NCI-H526 (cell line): Measurements from ENCODE around the gene LMAN1L.

Source experiments
- DNase-seq, 2 experiments: peaks; one replicate each; lab custom pipeline; 2025; lab: John Stamatoyannopoulos, UW

Gene LMAN1L

GRCh38 chr15:74812533-74812932 lies at the start of gene LMAN1L:
Gene LMAN1L, plus strand, starts transcription at chr15:74812835. Its CDS starts 20 bp downstream, at chr15:74812855.
- no peak for DNase-seq

DNA sequence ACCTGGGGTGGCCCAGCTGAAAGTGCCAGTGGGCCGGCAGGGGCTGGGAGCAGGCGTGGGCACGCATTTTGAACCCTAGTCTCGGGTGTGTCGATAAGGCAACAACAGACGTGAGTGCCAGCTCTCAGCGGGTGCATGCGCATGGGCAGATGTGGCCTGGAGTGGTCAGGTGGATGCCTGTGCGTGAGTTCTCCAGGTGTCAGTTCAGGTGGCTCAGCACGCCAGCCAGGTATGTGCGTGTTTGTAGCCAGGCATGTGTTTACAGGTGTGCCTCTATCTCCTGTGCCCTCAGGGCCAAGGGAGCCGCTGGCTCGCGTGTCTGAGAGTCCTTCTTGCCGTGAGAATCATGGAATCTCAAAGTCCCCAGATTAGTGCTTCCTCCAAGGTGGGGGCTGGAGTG lies 49.2 kb upstream of the LMAN1L start:
- DNase-seq, result no peak

DNA sequence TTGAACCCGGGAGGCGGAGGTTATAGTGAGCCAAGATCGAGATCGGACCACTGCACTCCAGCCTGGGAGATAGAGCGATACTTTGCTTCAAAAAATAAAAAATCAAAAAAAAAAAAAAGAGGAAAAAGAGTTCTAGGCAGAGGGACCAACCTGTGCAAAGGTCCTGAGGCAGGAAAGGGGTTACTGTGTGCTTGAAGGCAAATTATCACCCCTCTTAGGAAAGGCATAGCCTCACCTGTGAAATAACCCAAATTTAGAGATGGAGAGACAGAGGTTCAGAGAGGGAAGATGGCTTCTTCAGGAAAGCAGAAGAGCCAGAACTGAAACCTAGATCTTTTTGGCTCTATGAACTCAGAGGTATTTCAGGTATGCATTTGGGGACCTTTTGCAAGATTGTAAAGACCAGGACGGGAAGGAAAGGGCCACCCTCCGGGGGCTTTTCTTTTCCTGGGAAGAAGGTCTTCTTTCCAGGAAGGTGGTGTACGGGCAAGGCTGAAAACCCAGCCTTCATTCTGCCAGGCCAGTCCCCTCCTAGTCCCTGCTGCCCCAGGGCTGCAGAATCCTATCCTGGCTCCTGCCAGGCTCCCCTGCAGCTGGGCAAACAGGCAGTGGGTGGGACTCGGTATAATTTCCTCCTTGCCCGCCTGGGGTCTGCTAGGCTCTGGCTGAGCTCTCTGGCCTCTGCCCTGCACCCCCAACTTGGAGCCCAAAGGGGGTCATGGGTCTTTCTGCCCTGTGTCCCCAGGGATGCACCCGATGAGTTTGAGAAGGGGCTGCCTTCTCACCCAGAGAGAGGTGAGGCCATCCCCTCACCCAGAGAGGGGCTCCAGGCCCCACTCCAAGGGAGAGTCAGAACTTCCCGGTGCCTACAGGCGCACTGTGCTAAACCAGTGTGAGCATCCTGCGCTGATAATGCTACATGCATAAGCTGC lies 45.2 kb upstream of the LMAN1L start:
- DNase-seq, result no peak

DNA sequence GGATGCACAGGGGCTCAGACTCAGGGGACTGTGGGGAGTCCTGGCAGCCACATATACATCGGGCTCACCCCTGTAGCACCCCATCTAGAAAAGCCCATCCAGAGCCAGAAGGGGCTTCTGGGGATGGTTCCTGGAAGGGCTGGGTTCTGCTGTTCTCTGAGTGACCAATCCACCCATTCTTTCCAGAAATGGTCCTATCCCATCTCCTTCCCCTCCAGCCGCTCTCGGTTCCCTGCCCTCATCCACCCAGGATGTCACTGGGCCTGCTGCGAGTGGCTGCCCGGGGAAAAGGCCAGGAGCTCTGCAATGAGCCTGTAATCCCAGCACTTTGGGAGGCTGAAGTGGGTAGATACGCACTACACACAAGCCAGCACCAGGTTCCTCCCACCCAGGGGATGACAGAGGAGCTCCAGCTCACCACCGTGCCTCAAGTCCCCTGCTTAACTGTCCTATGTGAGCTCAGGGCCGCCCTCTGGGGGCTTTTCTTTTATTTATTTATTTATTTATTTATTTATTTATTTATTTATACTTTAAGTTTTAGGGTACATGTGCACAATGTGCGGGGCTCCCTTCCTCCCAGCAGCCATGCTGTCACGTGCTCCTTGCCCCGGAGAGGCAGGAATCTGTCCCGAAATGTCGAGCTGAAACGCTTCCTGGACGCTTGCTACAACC lies 44.4 kb upstream of the LMAN1L start:
- DNase-seq, result peak in 1 of 2 experiments; percentile 34

DNA sequence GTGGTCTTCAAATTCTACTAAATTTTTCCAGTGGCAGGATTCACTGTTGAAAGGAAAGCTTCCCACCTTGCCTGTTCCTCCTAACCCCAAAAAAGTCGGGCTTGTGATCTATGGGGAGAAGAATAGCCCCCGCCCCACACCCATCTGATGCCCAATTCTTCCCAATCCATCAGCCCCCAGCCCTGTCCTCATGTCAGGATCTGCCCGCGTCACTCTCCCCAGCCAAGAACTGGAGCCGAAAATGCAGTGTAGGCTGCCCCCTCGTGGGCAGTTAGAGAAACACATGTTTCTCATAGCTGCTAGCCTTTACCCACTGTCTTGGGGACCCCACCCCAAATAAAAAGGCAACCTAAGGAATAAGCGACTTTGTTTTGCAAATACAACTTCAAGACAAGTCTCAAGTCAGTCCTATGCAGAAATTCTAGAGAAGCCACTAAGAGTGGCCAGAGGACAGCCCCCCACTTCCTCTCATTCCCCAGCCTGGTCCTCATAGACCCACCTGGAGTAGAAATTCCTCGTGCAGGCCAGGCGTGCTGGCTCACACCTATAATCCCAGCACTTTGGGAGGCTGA lies 43.8 kb upstream of the LMAN1L start:
- DNase-seq, result peak; percentile 48 to 74

GRCh38 chr15:74769463-74770025 lies 43.1 kb upstream of the LMAN1L start:
- DNase-seq, result no peak

DNA sequence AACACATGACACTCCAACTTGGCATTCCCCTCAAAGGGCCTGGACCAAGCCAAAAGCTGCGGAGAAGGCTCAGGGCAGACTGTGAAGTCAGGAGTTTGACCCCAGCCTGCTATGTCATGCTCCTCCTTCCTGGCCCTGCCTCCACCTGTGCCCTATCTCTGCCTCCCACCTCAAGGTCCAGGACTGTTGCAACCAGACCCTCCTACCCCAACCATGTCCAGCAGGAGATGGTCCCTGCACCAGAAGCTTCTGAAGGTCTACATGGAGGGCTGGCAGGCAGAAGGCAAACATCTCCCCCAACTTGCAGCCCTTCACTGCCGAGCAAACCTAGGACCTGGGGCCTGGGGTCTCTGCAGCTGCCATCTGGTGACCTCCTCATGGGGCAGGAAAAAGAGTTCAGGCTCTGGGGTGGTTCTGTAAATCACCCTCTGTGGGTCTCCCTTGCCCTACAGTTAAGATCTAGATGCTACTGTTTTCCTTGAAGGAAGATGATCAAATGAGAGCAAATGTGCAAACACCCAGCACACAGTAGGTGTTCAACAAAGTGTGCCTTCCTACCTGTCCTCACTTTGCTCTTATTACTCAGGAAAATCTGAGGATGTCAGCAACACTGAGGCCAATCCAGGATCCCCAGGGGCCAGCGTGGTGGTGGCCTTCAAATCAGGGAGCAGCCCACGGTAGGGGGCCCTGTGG lies 42.3 kb upstream of the LMAN1L start:
- DNase-seq, result no peak

DNA sequence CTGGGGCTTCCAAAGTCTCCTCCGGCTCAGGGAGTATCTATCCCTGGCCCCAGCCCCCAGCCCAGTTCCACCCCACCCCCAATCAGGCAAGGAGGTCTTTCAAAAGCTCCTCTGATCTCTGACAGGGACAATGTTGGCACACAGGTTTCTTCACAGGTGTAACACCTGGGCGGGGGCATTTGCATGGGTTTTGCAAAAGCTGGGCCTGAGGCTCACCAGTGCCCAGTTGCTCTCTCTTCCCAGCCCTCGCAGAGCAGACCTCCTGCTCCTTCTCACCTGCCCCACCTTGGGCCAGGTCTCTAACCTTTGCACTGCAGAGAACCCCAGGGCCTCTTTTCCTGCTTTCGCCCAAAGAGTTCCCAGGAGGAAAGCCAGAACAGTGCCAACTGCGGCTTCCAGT lies 39.3 kb upstream of the LMAN1L start:
- DNase-seq, result peak; percentile 51 to 90

DNA sequence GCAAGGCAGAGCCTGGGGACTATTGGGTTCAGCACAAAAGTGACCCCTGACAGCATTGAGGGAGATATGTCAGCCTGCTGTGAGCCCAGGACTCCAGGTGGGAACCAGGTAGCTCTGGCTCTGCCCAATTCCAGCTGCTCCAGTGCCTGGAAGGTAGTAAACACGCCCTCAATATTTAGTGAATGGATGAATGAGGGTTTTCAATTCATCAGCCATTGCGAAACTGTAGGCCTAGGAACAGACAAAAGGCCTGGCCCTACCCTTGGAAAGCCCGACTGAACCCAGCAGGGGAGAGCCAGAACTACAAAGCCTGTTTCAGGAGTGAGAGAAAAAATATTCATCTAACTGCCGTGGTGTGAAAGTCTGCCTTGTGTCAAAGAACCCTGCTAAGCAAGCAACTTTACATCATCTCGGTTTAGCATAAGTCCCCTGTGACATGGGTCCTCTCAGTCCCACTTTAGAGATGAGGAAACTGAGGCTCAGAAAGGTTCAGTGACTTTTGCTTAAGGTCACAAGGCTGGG lies 38.8 kb upstream of the LMAN1L start:
- peak in 1 of 2 experiments; percentile 63 for DNase-seq

DNA sequence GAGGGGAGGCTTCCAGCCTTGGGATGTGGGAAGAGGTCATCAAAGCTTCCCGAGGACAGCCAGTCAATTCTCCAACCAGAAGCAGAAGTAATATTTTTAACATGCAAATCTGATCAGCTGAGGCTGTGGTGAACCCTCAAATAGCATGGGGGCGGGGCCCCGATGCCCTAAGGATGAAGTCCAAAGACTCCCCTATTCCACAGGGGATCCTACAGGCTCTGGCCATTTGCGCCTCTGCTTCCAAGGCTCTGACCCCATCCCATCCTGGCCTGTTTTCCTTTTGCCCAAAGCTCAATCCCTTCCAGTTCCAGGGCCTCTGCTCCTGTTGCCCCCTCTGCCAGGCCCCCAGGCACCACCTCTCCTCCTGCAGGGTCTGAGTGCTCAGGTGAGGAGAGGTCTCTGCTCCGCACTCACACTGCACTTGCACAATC lies 37.5 kb upstream of the LMAN1L start:
- no peak for DNase-seq

DNA sequence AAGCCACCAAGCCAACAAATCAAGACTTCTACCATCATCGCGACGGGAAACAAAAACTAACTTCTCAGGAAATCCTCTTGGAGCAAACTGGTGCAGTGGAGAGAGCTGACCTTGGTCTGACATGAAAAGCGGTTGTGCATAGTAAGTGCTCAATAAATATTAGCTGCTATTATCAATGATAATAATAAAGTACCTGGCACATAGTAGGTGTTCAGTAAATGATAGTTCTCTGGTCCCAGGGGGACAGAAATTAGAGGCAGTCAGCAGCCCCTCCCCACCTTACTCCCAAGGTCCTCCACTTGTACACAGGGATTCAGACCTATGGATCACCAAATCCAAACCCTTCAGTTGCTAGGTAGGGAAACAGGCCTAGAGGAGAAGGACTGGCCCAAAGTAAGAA lies 36.7 kb upstream of the LMAN1L start:
- DNase-seq, result no peak

GRCh38 chr15:74776821-74777768 lies 35.5 kb upstream of the LMAN1L start:
- DNase-seq, result peak; percentile 26 to 71

DNA sequence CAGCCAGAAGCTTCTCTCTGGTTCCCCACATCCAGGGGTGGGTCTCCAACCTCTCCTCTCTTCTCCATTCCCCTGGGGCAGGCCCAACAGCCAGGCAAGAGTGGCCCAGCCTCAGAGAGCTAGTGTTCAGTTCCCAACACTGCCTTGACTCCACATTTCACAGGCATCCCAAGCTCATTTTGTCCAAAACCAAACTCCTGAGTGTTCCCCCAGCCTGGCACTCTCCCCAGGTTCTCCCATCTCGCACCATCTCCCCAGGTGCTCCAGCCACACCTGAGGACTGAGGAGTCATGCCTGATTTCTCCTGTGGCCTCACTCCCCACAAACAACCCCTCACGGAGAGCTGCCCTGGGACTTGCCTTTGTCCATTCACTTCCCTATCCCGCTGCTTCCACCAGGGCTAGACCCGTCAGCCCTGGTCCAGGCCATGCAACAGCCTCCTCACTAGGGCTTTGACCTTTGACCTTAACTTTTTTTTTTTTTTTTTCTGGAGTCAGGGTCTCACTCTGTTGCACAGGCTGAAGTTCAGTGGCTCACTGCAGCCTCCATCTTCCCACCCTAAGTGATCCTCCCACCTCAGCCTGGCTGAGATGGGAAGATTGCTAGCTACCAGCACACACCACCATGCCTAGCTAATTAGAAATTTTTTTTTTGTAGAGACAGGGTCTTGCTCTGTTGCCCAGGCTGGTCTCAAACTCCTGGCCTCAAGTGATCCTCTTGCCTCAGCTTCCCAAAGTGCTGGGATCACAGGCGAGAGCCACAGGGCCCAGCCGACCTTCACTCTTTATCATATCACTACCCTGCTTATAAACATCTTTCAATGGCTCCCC lies 34.7 kb upstream of the LMAN1L start:
- DNase-seq, result no peak

- no peak for DNase-seq
Observed at GRCh38 chr15:74778599-74778970, 34.0 kb upstream of the LMAN1L start.

DNA sequence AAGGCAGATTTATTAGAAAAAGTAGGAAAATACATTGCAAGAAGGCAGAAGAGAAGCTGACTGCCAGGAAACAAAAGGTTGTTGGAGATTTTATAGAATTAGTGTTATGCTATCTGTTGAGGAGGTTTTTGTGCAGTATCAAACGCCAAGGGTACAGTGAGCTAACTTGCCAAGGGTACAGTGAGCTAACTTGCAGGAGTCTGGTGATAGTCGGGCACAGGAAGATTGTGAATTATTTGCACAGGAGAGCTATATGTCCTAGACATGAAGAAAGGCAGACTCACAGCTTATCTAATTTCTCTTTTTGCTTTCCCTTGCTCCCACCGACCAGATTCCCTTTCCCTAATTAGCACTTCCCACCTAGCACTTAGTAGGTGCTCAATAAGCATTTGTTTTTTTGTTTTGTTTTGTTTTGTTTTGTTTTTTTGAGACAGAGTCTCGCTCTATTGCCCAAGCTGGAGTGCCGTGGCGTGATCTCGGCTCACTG lies 33.4 kb upstream of the LMAN1L start:
- DNase-seq, result no peak

DNA sequence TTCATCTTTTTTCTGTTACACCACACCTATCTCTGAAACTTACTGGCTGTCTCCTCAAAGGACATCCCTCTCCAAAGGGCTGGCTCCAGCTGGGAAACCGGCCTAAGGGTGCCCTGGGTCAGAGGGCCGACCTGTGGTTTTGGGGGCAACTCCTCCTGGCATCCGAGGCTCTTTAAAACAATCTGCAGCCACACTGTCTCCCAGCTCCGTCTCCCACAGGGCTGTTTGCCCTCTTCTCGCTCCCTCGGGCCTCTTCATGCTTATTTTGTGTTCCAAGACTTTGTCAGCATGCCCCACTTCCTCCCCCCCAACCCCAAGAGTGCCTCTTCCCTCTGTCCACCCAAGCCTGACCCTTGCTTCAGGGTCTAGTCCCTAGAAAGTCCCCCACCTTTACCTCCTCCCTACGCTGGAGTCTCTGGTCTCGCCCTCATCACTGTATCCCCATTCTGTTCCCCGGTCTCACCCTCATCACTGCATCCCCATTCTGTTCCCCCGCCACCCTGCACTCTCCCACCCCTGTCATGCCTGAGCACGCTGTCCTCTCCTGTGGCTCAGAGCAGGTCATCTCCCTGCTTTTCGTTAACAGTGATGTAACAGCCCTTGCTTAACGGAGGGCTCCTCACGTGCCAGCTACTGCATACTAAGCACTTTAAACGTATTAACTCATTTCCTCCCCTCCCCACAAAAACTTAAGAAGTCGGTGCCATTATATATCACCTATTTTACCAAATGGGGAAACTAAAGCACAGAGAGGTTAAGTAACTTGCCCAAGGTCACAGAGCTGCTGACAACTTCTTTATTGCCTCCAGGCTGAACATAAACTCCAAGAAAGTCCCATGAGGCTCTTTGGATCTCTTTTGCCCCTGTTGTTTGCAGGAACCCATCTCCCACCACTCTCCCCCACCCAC lies 31.9 kb upstream of the LMAN1L start:
- no peak for DNase-seq

GRCh38 chr15:74781431-74782258 lies 31.0 kb upstream of the LMAN1L start, which contains the start of gene CSK:
Gene CSK, plus strand, starts transcription at chr15:74782080. Its CDS starts 16,218 bp downstream, at chr15:74798298.
- peak; percentile 40 to 80 for DNase-seq
